GM12878 (cell line): ENCODE results near the gene EDC3. TPM values are rescaled to one million over a fixed set of nuclear protein-coding genes. Genes with fewer than 3 reads are reported as not detected.

ENCODE experiments used
- CREB1 ChIP-seq: IDR thresholded peaks from 2 replicates; pipeline ENCODE4 v1.6.1; 2012; ENCODE audit warnings: low read depth, mild to moderate bottlenecking, inconsistent platforms
- FOXM1 ChIP-seq: IDR thresholded peaks from 2 replicates; pipeline ENCODE4 v1.6.1; 2012; ENCODE audit warnings: low read depth, mild to moderate bottlenecking, inconsistent platforms, low read length, moderate library complexity
- IKZF1 ChIP-seq: fragments of 450-650 bp; conservative IDR thresholded peaks from 2 replicates; pipeline ENCODE4 v1.6.1; 2017; ENCODE audit warnings: antibody characterized with exemption, mild to moderate bottlenecking
- IKZF2 ChIP-seq, 2 experiments: fragments of 450-650 bp; IDR thresholded peaks; 2 replicates each; pipeline ENCODE4 v1.6.1; 2017; ENCODE audit warnings: mild to moderate bottlenecking in 2 of 2, moderate library complexity in 2 of 2
- MEF2A ChIP-seq: IDR thresholded peaks from 2 replicates; pipeline ENCODE4 v1.6.1; 2011; ENCODE audit warnings: low read depth, mild to moderate bottlenecking, low read length, moderate library complexity; ENCODE audit not compliant: insufficient read depth
- MYB ChIP-seq: fragments of 150-350 bp; IDR thresholded peaks from 2 replicates; pipeline ENCODE4 v1.6.1; 2014; ENCODE audit warnings: mild to moderate bottlenecking, low read depth, low read length, borderline replicate concordance
- RELA ChIP-seq: fragments of 450-650 bp; IDR thresholded peaks from 2 replicates; pipeline ENCODE4 v1.8.0; 2014; ENCODE audit warnings: borderline replicate concordance; ENCODE audit not compliant: partially characterized antibody
- SMAD5 ChIP-seq: IDR thresholded peaks from 2 replicates; pipeline ENCODE4 v1.6.1; 2016; ENCODE audit warnings: antibody characterized with exemption, low read depth
- SPI1 ChIP-seq: IDR thresholded peaks from 2 replicates; pipeline ENCODE4 v1.6.1; 2011; ENCODE audit warnings: low read depth, mild to moderate bottlenecking, low read length, moderate library complexity, borderline replicate concordance; ENCODE audit not compliant: insufficient read depth
- SRF ChIP-seq, 2 experiments: IDR thresholded peaks; 2 replicates each; pipeline ENCODE4 v1.6.1; 2011; ENCODE audit warnings: low read depth in 2 of 2, low read length in 2 of 2, mild to moderate bottlenecking in 1 of 2, moderate library complexity in 1 of 2
- TCF12 ChIP-seq: IDR thresholded peaks from 2 replicates; pipeline ENCODE4 v1.6.1; 2011; ENCODE audit warnings: low read depth, mild to moderate bottlenecking, low read length
- YBX1 ChIP-seq: fragments of 450-650 bp; IDR thresholded peaks from 2 replicates; pipeline ENCODE4 v1.6.1; 2016; ENCODE audit warnings: antibody characterized with exemption
- polyA plus RNA-seq, 11 experiments: library from polyadenylated mRNA; depleted of rRNA in 4 of 11; unstranded in 6 of 11; stranded (reverse) in 5 of 11; fragments of >200 nt; fragmentation: Nextera tagmentation in 4 of 11; fragmentation: Illumina TruSeq in 1 of 11; extraction: Ambion mirVana in 4 of 11; extraction: Trizol in 1 of 11; gene quantifications; 1 replicate in 1 of 11; 2 replicates in 10 of 11; pipeline versions ENCODE4 v1.2.1 to v1.2.3, GENCODE V29; 2011 to 2016; ENCODE audit warnings: inconsistent platforms in 2 of 11, missing spikeins in 2 of 11, low read depth in 1 of 11
- total RNA-seq, 4 experiments: library from RNA; depleted of rRNA in 3 of 4; stranded (reverse); fragments of >200 nt in 3 of 4; fragmentation: Illumina TruSeq in 1 of 4; extraction: Trizol in 1 of 4; gene quantifications; 2 replicates each; pipeline versions ENCODE4 v1.2.1 to v1.2.3, GENCODE V29; 2013 to 2021
- TF ChIP-seq, protein P1 (sequence below): fragments of 450-650 bp; IDR thresholded peaks from 2 replicates; pipeline ENCODE4 v1.6.1; 2018; ENCODE audit warnings: mild to moderate bottlenecking, low read depth, moderate library complexity; ENCODE audit not compliant: partially characterized antibody
- TF ChIP-seq, protein P2 (sequence below): fragments of 450-650 bp; IDR thresholded peaks from 2 replicates; pipeline ENCODE4 v1.6.1; 2016; ENCODE audit warnings: mild to moderate bottlenecking, moderate library complexity, borderline replicate concordance
- TF ChIP-seq, protein P3 (sequence below): fragments of 450-650 bp; IDR thresholded peaks from 2 replicates; pipeline ENCODE4 v1.6.1; 2016; ENCODE audit warnings: mild to moderate bottlenecking
- TF ChIP-seq, protein P4 (sequence below): IDR thresholded peaks from 2 replicates; pipeline ENCODE4 v1.6.1; 2011; ENCODE audit warnings: mild to moderate bottlenecking, low read depth, low read length, moderate library complexity; ENCODE audit not compliant: insufficient replicate concordance
- TF ChIP-seq, protein P5 (sequence below): IDR thresholded peaks from 2 replicates; pipeline ENCODE4 v1.6.1; 2012; ENCODE audit warnings: low read depth, low read length, improper control_type of control experiment

EDC3 gene
- total and polyA plus RNA-seq, 10 of the 15 experiments (the other 5 are each of a cell fraction or from before 2014, with no cell fraction given): 11.8 to 48.4 (median 35.3) TPM

DNA sequence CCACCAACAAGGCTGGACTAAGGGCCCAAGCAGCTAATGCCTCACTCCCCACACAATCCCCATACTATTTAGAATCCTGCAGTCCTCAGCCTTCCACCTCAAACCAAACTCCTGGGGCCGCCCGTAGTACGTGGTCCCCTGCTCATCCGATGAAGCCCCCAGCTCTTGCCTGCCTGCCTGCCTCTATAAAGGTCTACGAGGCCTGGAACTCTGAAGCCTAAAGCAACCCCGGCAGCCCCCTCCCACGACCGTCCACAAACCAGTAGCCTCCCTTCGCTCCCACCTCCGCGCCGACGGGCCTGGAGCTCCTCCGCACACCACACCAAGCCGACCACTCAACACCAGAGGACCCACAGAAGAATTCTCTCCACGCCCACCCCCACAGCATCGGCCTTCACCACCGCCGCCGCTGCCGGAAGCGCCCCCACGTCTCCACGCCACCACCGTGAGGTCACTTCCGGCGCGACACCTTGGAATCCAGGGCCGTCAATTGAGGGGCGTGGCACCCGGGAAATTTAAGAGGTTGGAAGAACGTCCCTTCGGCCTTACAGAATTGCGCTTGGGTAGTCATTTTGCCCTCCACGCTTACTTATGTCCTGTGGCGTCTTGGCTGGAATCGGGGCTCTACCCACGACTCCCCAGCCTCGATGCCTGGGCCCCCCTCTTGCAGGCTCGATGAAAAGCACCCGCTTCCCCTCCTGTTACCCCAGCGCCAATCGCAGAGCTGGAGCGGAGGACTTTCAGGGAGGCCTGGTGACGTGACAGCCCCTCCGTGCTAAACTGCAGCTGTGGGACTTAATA, at the start of gene EDC3 (continued):
- no peak for TF ChIP-seq MEF2A
- TF ChIP-seq, protein P1, sequence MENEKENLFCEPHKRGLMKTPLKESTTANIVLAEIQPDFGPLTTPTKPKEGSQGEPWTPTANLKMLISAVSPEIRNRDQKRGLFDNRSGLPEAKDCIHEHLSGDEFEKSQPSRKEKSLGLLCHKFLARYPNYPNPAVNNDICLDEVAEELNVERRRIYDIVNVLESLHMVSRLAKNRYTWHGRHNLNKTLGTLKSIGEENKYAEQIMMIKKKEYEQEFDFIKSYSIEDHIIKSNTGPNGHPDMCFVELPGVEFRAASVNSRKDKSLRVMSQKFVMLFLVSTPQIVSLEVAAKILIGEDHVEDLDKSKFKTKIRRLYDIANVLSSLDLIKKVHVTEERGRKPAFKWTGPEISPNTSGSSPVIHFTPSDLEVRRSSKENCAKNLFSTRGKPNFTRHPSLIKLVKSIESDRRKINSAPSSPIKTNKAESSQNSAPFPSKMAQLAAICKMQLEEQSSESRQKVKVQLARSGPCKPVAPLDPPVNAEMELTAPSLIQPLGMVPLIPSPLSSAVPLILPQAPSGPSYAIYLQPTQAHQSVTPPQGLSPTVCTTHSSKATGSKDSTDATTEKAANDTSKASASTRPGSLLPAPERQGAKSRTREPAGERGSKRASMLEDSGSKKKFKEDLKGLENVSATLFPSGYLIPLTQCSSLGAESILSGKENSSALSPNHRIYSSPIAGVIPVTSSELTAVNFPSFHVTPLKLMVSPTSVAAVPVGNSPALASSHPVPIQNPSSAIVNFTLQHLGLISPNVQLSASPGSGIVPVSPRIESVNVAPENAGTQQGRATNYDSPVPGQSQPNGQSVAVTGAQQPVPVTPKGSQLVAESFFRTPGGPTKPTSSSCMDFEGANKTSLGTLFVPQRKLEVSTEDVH: peak; percentile 87
- no peak for TF ChIP-seq YBX1
- peak; percentile 98 for TF ChIP-seq CREB1
- TF ChIP-seq SRF (IDR thresholded peaks at IDR 0.05; ENCODE audit: low read depth in 2 of 2, low read length in 2 of 2): peak in 1 of 2 experiments; percentile 87; a peak in 2 of 4 replicates
- peak; percentile 36; the same call in 1 of the 2 replicates for TF ChIP-seq SPI1
- TF ChIP-seq TCF12: 0 out of 2 replicates have a peak, but pooled peaks have one; percentile 4
- TF ChIP-seq MYB: 0 out of 2 replicates have a peak, but pooled peaks have one; percentile 33
- TF ChIP-seq, protein P2, sequence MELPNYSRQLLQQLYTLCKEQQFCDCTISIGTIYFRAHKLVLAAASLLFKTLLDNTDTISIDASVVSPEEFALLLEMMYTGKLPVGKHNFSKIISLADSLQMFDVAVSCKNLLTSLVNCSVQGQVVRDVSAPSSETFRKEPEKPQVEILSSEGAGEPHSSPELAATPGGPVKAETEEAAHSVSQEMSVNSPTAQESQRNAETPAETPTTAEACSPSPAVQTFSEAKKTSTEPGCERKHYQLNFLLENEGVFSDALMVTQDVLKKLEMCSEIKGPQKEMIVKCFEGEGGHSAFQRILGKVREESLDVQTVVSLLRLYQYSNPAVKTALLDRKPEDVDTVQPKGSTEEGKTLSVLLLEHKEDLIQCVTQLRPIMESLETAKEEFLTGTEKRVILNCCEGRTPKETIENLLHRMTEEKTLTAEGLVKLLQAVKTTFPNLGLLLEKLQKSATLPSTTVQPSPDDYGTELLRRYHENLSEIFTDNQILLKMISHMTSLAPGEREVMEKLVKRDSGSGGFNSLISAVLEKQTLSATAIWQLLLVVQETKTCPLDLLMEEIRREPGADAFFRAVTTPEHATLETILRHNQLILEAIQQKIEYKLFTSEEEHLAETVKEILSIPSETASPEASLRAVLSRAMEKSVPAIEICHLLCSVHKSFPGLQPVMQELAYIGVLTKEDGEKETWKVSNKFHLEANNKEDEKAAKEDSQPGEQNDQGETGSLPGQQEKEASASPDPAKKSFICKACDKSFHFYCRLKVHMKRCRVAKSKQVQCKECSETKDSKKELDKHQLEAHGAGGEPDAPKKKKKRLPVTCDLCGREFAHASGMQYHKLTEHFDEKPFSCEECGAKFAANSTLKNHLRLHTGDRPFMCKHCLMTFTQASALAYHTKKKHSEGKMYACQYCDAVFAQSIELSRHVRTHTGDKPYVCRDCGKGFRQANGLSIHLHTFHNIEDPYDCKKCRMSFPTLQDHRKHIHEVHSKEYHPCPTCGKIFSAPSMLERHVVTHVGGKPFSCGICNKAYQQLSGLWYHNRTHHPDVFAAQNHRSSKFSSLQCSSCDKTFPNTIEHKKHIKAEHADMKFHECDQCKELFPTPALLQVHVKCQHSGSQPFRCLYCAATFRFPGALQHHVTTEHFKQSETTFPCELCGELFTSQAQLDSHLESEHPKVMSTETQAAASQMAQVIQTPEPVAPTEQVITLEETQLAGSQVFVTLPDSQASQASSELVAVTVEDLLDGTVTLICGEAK: peak; percentile 97
- TF ChIP-seq, protein P3, sequence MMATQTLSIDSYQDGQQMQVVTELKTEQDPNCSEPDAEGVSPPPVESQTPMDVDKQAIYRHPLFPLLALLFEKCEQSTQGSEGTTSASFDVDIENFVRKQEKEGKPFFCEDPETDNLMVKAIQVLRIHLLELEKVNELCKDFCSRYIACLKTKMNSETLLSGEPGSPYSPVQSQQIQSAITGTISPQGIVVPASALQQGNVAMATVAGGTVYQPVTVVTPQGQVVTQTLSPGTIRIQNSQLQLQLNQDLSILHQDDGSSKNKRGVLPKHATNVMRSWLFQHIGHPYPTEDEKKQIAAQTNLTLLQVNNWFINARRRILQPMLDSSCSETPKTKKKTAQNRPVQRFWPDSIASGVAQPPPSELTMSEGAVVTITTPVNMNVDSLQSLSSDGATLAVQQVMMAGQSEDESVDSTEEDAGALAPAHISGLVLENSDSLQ: peak; percentile 81
- peak; percentile 12 to 29; a peak in 2 of 4 replicates for TF ChIP-seq IKZF2 (IDR thresholded peaks at IDR 0.05)
- TF ChIP-seq SMAD5: peak; percentile 58; the same call in 1 of the 2 replicates
- TF ChIP-seq, protein P4, sequence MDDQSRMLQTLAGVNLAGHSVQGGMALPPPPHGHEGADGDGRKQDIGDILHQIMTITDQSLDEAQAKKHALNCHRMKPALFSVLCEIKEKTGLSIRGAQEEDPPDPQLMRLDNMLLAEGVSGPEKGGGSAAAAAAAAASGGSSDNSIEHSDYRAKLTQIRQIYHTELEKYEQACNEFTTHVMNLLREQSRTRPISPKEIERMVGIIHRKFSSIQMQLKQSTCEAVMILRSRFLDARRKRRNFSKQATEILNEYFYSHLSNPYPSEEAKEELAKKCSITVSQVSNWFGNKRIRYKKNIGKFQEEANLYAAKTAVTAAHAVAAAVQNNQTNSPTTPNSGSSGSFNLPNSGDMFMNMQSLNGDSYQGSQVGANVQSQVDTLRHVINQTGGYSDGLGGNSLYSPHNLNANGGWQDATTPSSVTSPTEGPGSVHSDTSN: no peak
- TF ChIP-seq IKZF1: peak; percentile 75
- TF ChIP-seq, protein P5, sequence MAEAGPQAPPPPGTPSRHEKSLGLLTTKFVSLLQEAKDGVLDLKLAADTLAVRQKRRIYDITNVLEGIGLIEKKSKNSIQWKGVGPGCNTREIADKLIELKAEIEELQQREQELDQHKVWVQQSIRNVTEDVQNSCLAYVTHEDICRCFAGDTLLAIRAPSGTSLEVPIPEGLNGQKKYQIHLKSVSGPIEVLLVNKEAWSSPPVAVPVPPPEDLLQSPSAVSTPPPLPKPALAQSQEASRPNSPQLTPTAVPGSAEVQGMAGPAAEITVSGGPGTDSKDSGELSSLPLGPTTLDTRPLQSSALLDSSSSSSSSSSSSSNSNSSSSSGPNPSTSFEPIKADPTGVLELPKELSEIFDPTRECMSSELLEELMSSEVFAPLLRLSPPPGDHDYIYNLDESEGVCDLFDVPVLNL: peak; percentile 97
- no peak for TF ChIP-seq FOXM1
- TF ChIP-seq RELA: peak; percentile 74
